ENCODE measurements around the gene TDRD3.
"Not testable (repeated sequence)": the region's sequence is repeated elsewhere in the genome, so short reads cannot be mapped to it uniquely, and the experiment has no call there.

TDRD3 gene

GRCh38 chr13:60398907-60399589 is 2.0 kb downstream of the TDRD3 start:
- DNase-seq = no peak

GRCh38 chr13:60402022-60402421 is 5.0 kb downstream of the TDRD3 start:
- DNase-seq = no peak

- DNase-seq = no peak
These were observed 10.1 kb downstream of the TDRD3 start for GRCh38 chr13:60407095-60407494.

GRCh38 chr13:60407852-60408251 is 10.8 kb downstream of the TDRD3 start:
- DNase-seq = not testable (repeated sequence)

- not testable (repeated sequence) for DNase-seq
These were observed 12.7 kb downstream of the TDRD3 start for GRCh38 chr13:60409574-60410292.

- DNase-seq = no peak
These were observed 13.3 kb downstream of the TDRD3 start for GRCh38 chr13:60410299-60410698.

- DNase-seq = no peak
These were observed 14.4 kb downstream of the TDRD3 start for GRCh38 chr13:60411464-60411863.

GRCh38 chr13:60411983-60412382 is 15.0 kb downstream of the TDRD3 start:
- DNase-seq = no peak

- no peak for DNase-seq
These were observed 16.0 kb downstream of the TDRD3 start for GRCh38 chr13:60412909-60413616.

GRCh38 chr13:60414177-60414576 is 17.2 kb downstream of the TDRD3 start:
- DNase-seq = no peak

- no peak for DNase-seq
These were observed 20.7 kb downstream of the TDRD3 start for GRCh38 chr13:60417734-60418133.

GRCh38 chr13:60418954-60419353 is 21.9 kb downstream of the TDRD3 start:
- DNase-seq = no peak

GRCh38 chr13:60425332-60425731 is 28.3 kb downstream of the TDRD3 start:
- no peak for DNase-seq

GRCh38 chr13:60426075-60426474 is 29.1 kb downstream of the TDRD3 start:
- DNase-seq = no peak

GRCh38 chr13:60427285-60427684 is 30.3 kb downstream of the TDRD3 start:
- no peak for DNase-seq

GRCh38 chr13:60431108-60431700 is 34.2 kb downstream of the TDRD3 start:
- DNase-seq = no peak

- DNase-seq = no peak
These were observed 36.5 kb downstream of the TDRD3 start for GRCh38 chr13:60433505-60433904.

GRCh38 chr13:60435762-60436374 is 38.8 kb downstream of the TDRD3 start:
- DNase-seq = no peak

- DNase-seq = no peak
These were observed 42.2 kb downstream of the TDRD3 start for GRCh38 chr13:60439201-60439600.

- no peak for DNase-seq
These were observed 44.7 kb downstream of the TDRD3 start for GRCh38 chr13:60441761-60442160.

GRCh38 chr13:60448907-60449510 is 52.0 kb downstream of the TDRD3 start:
- DNase-seq = no peak

GRCh38 chr13:60453490-60453889 is 56.5 kb downstream of the TDRD3 start:
- DNase-seq = no peak

GRCh38 chr13:60454425-60454824 is 57.4 kb downstream of the TDRD3 start:
- DNase-seq = no peak

Data from activated T-cell treated with anti-CD3 and anti-CD28 coated beads, Interleukin-2, amount 50 U/mL, for 1 hour (primary cell).